ENCODE results near the gene SEMA5A.
A peak's percentile ranks its signal among the peaks of the same experiment; 100 is the strongest.

SEMA5A gene

DNA sequence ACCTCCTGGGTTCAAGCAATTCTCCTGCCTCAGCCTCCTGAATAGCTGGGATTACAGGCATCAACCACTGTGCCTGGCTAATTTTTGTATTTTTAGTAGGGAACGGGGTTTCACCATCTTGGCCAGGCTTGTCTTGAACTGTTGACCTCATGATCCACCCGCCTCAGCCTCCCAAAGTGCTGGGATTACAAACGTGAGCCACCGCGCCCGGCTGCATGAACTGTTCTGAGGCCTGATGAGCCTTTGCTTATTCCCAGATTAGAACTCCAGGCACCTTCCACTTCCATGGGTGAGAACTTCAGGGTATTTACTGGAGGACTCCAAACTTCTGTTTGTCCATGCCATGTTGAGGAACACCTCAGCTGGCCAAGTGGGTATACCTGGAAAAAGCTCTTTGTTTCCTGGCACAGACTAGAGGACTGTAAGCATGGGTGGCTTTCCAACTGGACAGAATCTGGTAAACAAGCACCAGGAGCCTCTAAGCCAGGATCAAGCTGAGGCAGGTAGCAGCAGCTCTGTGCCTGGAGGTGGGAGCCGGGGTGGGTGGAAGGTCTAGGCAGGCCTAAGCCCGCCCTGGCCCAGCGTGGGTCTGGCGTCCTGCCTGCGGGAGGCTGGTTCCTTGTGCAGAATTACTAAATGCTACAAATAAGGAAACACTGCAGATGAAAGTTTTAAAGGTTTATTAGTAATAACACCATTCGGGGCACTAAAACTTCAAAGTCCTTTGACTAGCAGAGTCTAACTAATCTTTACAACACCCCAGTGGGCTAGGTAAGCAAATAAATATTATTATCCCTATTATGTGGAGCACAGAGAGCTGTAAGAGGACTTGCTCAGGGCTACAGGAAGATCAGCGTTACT, 78.4 kb downstream of the SEMA5A start:
- no peaks in the 10 kb centered on the region for H3K27me3 Mint-ChIP-seq (ENCODE audit: low read depth, poor library complexity)
- H3K9me3 Mint-ChIP-seq, result no peaks in the 10 kb centered on the region
- no peak for DNase-seq
- H3K4me3 Mint-ChIP-seq, result no peak overlapping the region
- TF ChIP-seq, protein P1, sequence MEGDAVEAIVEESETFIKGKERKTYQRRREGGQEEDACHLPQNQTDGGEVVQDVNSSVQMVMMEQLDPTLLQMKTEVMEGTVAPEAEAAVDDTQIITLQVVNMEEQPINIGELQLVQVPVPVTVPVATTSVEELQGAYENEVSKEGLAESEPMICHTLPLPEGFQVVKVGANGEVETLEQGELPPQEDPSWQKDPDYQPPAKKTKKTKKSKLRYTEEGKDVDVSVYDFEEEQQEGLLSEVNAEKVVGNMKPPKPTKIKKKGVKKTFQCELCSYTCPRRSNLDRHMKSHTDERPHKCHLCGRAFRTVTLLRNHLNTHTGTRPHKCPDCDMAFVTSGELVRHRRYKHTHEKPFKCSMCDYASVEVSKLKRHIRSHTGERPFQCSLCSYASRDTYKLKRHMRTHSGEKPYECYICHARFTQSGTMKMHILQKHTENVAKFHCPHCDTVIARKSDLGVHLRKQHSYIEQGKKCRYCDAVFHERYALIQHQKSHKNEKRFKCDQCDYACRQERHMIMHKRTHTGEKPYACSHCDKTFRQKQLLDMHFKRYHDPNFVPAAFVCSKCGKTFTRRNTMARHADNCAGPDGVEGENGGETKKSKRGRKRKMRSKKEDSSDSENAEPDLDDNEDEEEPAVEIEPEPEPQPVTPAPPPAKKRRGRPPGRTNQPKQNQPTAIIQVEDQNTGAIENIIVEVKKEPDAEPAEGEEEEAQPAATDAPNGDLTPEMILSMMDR (IDR thresholded peaks at IDR 0.05), result no peak
- H3K27ac Mint-ChIP-seq, result peak overlapping the region; percentile 91
- peaks cover 26% of the 10 kb centered on the region for H3K4me1 Mint-ChIP-seq
- peaks cover 18% of the 10 kb centered on the region for H3K36me3 Mint-ChIP-seq (ENCODE audit: low read depth)

DNA sequence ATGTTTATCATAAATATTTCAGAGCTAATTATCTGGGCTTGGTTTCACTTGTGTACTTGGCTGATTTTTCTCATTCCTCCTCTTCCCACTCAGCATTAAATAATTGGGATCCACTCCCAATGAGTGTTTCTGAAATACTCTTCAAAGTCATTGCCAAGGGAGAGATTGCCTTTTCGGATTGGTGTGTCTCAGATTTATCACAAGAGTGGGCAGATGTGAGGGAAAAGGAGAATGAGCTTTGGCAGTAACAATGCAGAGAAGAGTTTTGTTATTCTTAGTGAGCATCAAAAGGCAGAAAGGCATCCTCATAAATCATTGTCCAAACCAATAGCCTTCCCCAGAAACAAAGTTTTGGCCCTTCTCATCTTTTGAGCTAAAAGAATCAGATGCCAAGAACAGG, 79.2 kb downstream of the SEMA5A start:
- TF ChIP-seq, protein P1 (IDR thresholded peaks at IDR 0.05), result no peak
- H3K36me3 Mint-ChIP-seq (ENCODE audit: low read depth), result peaks cover 22% of the 10 kb centered on the region
- peaks cover 20% of the 10 kb centered on the region for H3K4me1 Mint-ChIP-seq
- H3K9me3 Mint-ChIP-seq, result no peaks in the 10 kb centered on the region
- no peak overlapping the region for H3K4me3 Mint-ChIP-seq
- DNase-seq, result no peak
- no peaks in the 10 kb centered on the region for H3K27me3 Mint-ChIP-seq (ENCODE audit: low read depth, poor library complexity)
- H3K27ac Mint-ChIP-seq, result no peak overlapping the region

DNA sequence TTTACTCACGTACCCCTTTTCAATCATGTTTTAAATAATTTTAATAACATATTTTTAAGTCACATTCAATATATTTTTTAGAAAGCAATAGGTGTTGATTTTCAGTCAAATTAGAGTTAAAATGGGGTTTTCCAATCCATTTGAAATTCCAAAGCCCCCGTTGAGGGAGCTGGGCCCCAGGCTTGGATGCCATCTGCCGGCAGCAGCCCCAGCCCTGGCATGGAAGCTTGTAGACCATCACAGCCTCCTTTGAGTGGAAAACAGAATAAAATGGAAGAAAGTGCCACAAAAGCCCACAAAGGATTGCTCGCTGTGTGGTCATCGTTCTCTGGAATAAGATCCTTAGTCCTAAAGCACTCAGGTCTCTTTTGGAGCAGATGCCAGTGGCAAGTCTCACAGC, 81.4 kb downstream of the SEMA5A start:
- H3K4me1 Mint-ChIP-seq, result peaks cover 20% of the 10 kb centered on the region
- no peak overlapping the region for H3K27ac Mint-ChIP-seq
- H3K4me3 Mint-ChIP-seq, result no peak overlapping the region
- peaks cover 15% of the 10 kb centered on the region for H3K36me3 Mint-ChIP-seq (ENCODE audit: low read depth)
- H3K9me3 Mint-ChIP-seq, result peaks cover 3% of the 10 kb centered on the region
- no peaks in the 10 kb centered on the region for H3K27me3 Mint-ChIP-seq (ENCODE audit: low read depth, poor library complexity)
- TF ChIP-seq, protein P1 (IDR thresholded peaks at IDR 0.05), result no peak
- DNase-seq, result no peak

DNA sequence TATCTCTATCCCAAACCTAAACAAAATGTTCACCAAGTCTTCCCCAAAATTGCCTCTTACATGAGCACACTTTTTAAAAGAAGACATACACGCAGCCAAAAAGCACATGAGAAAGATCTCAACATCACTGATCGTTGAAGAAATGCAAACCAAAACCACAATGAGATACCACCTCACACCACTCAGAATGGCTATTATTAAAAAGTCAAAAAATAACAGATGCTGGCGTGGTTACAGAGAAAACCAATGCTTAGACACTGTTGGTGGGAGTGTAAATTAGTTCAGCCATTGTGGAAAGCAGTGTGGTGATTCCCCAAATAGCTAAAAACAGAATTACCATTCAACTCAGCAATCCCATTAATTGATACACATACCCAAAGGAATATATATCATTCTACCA, 83.8 kb downstream of the SEMA5A start:
- peaks cover 15% of the 10 kb centered on the region for H3K9me3 Mint-ChIP-seq
- H3K4me3 Mint-ChIP-seq, result no peak overlapping the region
- peaks cover 5% of the 10 kb centered on the region for H3K27me3 Mint-ChIP-seq (ENCODE audit: low read depth, poor library complexity)
- no peak overlapping the region for H3K27ac Mint-ChIP-seq
- TF ChIP-seq, protein P1 (IDR thresholded peaks at IDR 0.05), result no peak
- H3K4me1 Mint-ChIP-seq, result peaks cover 21% of the 10 kb centered on the region
- DNase-seq, result no peak
- H3K36me3 Mint-ChIP-seq (ENCODE audit: low read depth), result peaks cover 20% of the 10 kb centered on the region

DNA sequence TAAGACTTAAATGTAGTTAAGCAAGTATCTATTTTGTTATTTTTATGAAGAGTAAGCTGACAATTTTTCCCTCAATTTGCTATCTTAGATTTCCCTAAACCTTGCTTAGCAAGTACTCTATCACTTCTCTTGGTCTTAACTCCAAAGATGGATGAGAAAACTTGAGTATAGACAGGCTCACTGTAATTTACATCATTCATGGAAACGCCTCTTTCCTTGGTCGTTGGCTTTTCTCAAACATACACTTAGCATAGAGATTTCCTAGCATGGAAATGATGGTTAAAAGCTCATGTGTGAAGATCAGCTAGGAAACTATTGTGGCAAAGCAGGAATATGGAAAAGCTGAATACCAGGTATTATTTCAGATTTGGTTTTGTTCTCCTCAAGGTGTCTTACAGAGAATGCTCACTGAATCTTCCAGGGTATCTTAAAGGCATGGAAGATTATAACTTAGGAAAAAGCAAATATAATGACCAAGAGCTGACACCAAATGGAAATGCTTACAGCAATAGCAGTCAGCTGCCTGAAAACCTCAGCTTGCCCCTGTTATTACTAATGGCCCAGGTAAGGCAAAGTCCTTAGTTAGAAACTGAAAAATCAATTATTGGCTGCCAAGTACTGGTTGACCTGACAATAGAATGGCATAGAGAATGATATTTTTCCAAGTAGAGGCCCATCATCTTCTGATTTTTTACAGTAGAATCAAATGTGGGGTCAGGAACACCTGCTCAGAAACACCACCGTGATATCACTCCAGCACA, 84.8 kb downstream of the SEMA5A start:
- Mint-ChIP-seq H3K36me3 (ENCODE audit: low read depth) (peaks cover 20% of the 10 kb centered on the region), H3K4me1 (peaks cover 24% of the 10 kb centered on the region), H3K27me3 (ENCODE audit: low read depth, poor library complexity) (peaks cover 5% of the 10 kb centered on the region), H3K27ac (no peak overlapping the region), H3K4me3 (no peak overlapping the region), H3K9me3 (peaks cover 15% of the 10 kb centered on the region)
- no peak for DNase-seq
- TF ChIP-seq, protein P1 (IDR thresholded peaks at IDR 0.05), result no peak

All from nephron progenitor cell (in vitro differentiated cells).